ENCODE measurements around the gene OTOP2.
A peak's percentile ranks its signal among the peaks of the same experiment; 100 is the strongest.

OTOP2 gene

GRCh38 chr17:74978240-74978639 lies 54.2 kb downstream of the OTOP2 start:
- Histone ChIP-seq H3K9me3 (ENCODE audit: insufficient read depth, low read depth, low read length) (no peaks in the 10 kb centered on the region), H3K4me3 (ENCODE audit: low read length, poor library complexity, severe bottlenecking) (no peak overlapping the region), H3K9me2 (replicated peaks; ENCODE audit: low read depth, low read length) (no peaks in the 10 kb centered on the region), H3K27me3 (ENCODE audit: insufficient read depth, low read length, poor library complexity, severe bottlenecking) (no peaks in the 10 kb centered on the region), H4K20me1 (ENCODE audit: insufficient read depth, low read length, poor library complexity, severe bottlenecking) (no peaks in the 10 kb centered on the region), H3K79me2 (ENCODE audit: insufficient read depth, low read length) (no peaks in the 10 kb centered on the region), H3K9ac (ENCODE audit: low read depth, low read length, poor library complexity, severe bottlenecking) (no peak overlapping the region), H2AFZ (ENCODE audit: low read length) (no peak overlapping the region), H3F3A (ENCODE audit: low read depth) (no peaks in the 10 kb centered on the region), H3K4me1 (ENCODE audit: insufficient read depth, low read length, poor library complexity, severe bottlenecking) (peaks cover 12% of the 10 kb centered on the region), H3K4me2 (ENCODE audit: low read depth, low read length, poor library complexity, severe bottlenecking) (no peak overlapping the region), H3K36me3 (ENCODE audit: insufficient read depth, low read length) (no peaks in the 10 kb centered on the region)
- no peak for TF ChIP-seq CTCF (conservative IDR thresholded peaks at IDR 0.05; ENCODE audit: low read length)
- no peak for TF ChIP-seq EZH2phosphoT487 (IDR thresholded peaks at IDR 0.05; ENCODE audit: borderline replicate concordance)

- H3K4me3 ChIP-seq (ENCODE audit: low read length, poor library complexity, severe bottlenecking), result no peak overlapping the region
- H3K9me3 ChIP-seq (ENCODE audit: insufficient read depth, low read depth, low read length), result no peaks in the 10 kb centered on the region
- peaks cover 12% of the 10 kb centered on the region for H3K4me1 ChIP-seq (ENCODE audit: insufficient read depth, low read length, poor library complexity, severe bottlenecking)
- no peak overlapping the region for H3K4me2 ChIP-seq (ENCODE audit: low read depth, low read length, poor library complexity, severe bottlenecking)
- no peak overlapping the region for H2AFZ ChIP-seq (ENCODE audit: low read length)
- no peaks in the 10 kb centered on the region for H3K79me2 ChIP-seq (ENCODE audit: insufficient read depth, low read length)
- H3K9ac ChIP-seq (ENCODE audit: low read depth, low read length, poor library complexity, severe bottlenecking), result no peak overlapping the region
- TF ChIP-seq CTCF (conservative IDR thresholded peaks at IDR 0.05; ENCODE audit: low read length) (no peak), EZH2phosphoT487 (IDR thresholded peaks at IDR 0.05; ENCODE audit: borderline replicate concordance) (no peak)
- H3K9me2 ChIP-seq (replicated peaks; ENCODE audit: low read depth, low read length), result no peaks in the 10 kb centered on the region
- no peaks in the 10 kb centered on the region for H3F3A ChIP-seq (ENCODE audit: low read depth)
- no peaks in the 10 kb centered on the region for H4K20me1 ChIP-seq (ENCODE audit: insufficient read depth, low read length, poor library complexity, severe bottlenecking)
- H3K36me3 ChIP-seq (ENCODE audit: insufficient read depth, low read length), result no peaks in the 10 kb centered on the region
- H3K27me3 ChIP-seq (ENCODE audit: insufficient read depth, low read length, poor library complexity, severe bottlenecking), result no peaks in the 10 kb centered on the region
These were observed 55.5 kb downstream of the OTOP2 start for GRCh38 chr17:74979408-74980146.

- Histone ChIP-seq H3K4me1 (ENCODE audit: insufficient read depth, low read length, poor library complexity, severe bottlenecking) (peaks cover 12% of the 10 kb centered on the region), H3K4me3 (ENCODE audit: low read length, poor library complexity, severe bottlenecking) (peak overlapping the region; percentile 77), H4K20me1 (ENCODE audit: insufficient read depth, low read length, poor library complexity, severe bottlenecking) (no peaks in the 10 kb centered on the region), H3K36me3 (ENCODE audit: insufficient read depth, low read length) (no peaks in the 10 kb centered on the region), H3K9me2 (replicated peaks; ENCODE audit: low read depth, low read length) (no peaks in the 10 kb centered on the region), H3K4me2 (ENCODE audit: low read depth, low read length, poor library complexity, severe bottlenecking) (peak overlapping the region; percentile 95), H3K9me3 (ENCODE audit: insufficient read depth, low read depth, low read length) (no peaks in the 10 kb centered on the region), H3K9ac (ENCODE audit: low read depth, low read length, poor library complexity, severe bottlenecking) (peak overlapping the region; percentile 51), H3F3A (ENCODE audit: low read depth) (no peaks in the 10 kb centered on the region), H2AFZ (ENCODE audit: low read length) (peak overlapping the region; percentile 95), H3K79me2 (ENCODE audit: insufficient read depth, low read length) (no peaks in the 10 kb centered on the region), H3K27me3 (ENCODE audit: insufficient read depth, low read length, poor library complexity, severe bottlenecking) (no peaks in the 10 kb centered on the region)
- no peak for TF ChIP-seq CTCF (conservative IDR thresholded peaks at IDR 0.05; ENCODE audit: low read length)
These were observed 57.4 kb downstream of the OTOP2 start for GRCh38 chr17:74981318-74981978.

Measured in Loucy (cell line).